Measurements from ENCODE around the gene MEIS1. TPM values are rescaled to one million over a fixed set of nuclear protein-coding genes. Genes with fewer than 3 reads are reported as not detected.

Gene MEIS1
- total and polyA plus RNA-seq, 2 donors from 2014 or later: 7.3 to 36.7 TPM

GRCh38 chr2:66587216-66587615 is 152.3 kb downstream of the MEIS1 start:
- H3K9ac ChIP-seq (ENCODE audit: low read length in 3 of 3): no peak overlapping the region
- peak in 2 of 5 donors; percentile 53 to 59 for DNase-seq
- no peak overlapping the region for H3K27ac ChIP-seq (ENCODE audit: low read depth in 2 of 2, low read length in 2 of 2)
- no peaks in the 10 kb centered on the region for H3K9me3 ChIP-seq (ENCODE audit: control insufficient read depth in 2 of 3, insufficient read depth in 1 of 3, low read length in 3 of 3)
- intact Hi-C loops (cut with DNase I): no loop called here
- TF ChIP-seq, protein P1, sequence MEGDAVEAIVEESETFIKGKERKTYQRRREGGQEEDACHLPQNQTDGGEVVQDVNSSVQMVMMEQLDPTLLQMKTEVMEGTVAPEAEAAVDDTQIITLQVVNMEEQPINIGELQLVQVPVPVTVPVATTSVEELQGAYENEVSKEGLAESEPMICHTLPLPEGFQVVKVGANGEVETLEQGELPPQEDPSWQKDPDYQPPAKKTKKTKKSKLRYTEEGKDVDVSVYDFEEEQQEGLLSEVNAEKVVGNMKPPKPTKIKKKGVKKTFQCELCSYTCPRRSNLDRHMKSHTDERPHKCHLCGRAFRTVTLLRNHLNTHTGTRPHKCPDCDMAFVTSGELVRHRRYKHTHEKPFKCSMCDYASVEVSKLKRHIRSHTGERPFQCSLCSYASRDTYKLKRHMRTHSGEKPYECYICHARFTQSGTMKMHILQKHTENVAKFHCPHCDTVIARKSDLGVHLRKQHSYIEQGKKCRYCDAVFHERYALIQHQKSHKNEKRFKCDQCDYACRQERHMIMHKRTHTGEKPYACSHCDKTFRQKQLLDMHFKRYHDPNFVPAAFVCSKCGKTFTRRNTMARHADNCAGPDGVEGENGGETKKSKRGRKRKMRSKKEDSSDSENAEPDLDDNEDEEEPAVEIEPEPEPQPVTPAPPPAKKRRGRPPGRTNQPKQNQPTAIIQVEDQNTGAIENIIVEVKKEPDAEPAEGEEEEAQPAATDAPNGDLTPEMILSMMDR (IDR thresholded peaks at IDR 0.05; ENCODE audit: borderline replicate concordance, extremely low read depth, insufficient read depth): no peak
- no peaks in the 10 kb centered on the region for H3K4me1 ChIP-seq (ENCODE audit: control insufficient read depth in 2 of 3, insufficient read depth in 2 of 3, low read depth in 1 of 3, low read length in 3 of 3)
- peaks cover 11% of the 10 kb centered on the region for H3K27me3 ChIP-seq (ENCODE audit: control insufficient read depth, insufficient read depth, low read length)
- FAIRE-seq: no peak
- no peak overlapping the region for H3K4me3 ChIP-seq (ENCODE audit: low read length in 3 of 3)
- no peaks in the 10 kb centered on the region for H3K36me3 ChIP-seq (ENCODE audit: control insufficient read depth in 2 of 3, insufficient read depth in 3 of 3, low read length in 3 of 3)

- DNase-seq (no peak), FAIRE-seq (no peak)
- H3K36me3 ChIP-seq (ENCODE audit: control insufficient read depth in 2 of 3, insufficient read depth in 3 of 3, low read length in 3 of 3): no peaks in the 10 kb centered on the region
- no peak overlapping the region for H3K4me3 ChIP-seq (ENCODE audit: low read length in 3 of 3)
- H3K9ac ChIP-seq (ENCODE audit: low read length in 3 of 3): no peak overlapping the region
- intact Hi-C loops (cut with DNase I): no loop called here
- no peaks in the 10 kb centered on the region for H3K4me1 ChIP-seq (ENCODE audit: control insufficient read depth in 2 of 3, insufficient read depth in 2 of 3, low read depth in 1 of 3, low read length in 3 of 3)
- H3K27me3 ChIP-seq (ENCODE audit: control insufficient read depth, insufficient read depth, low read length): no peaks in the 10 kb centered on the region
- no peak overlapping the region for H3K27ac ChIP-seq (ENCODE audit: low read depth in 2 of 2, low read length in 2 of 2)
- no peaks in the 10 kb centered on the region for H3K9me3 ChIP-seq (ENCODE audit: control insufficient read depth in 2 of 3, insufficient read depth in 1 of 3, low read length in 3 of 3)
- TF ChIP-seq, protein P1 (IDR thresholded peaks at IDR 0.05; ENCODE audit: borderline replicate concordance, extremely low read depth, insufficient read depth): no peak
Measured at GRCh38 chr2:66594001-66594400, 159.1 kb downstream of the MEIS1 start.

- no peaks in the 10 kb centered on the region for H3K27me3 ChIP-seq (ENCODE audit: control insufficient read depth, insufficient read depth, low read length)
- no peak overlapping the region for H3K9ac ChIP-seq (ENCODE audit: low read length in 3 of 3)
- no peak overlapping the region for H3K27ac ChIP-seq (ENCODE audit: low read depth in 2 of 2, low read length in 2 of 2)
- H3K36me3 ChIP-seq (ENCODE audit: control insufficient read depth in 2 of 3, insufficient read depth in 3 of 3, low read length in 3 of 3): no peaks in the 10 kb centered on the region
- intact Hi-C loops (cut with DNase I): no loop called here
- no peak for FAIRE-seq
- H3K9me3 ChIP-seq (ENCODE audit: control insufficient read depth in 2 of 3, insufficient read depth in 1 of 3, low read length in 3 of 3): no peaks in the 10 kb centered on the region
- TF ChIP-seq, protein P1 (IDR thresholded peaks at IDR 0.05; ENCODE audit: borderline replicate concordance, extremely low read depth, insufficient read depth): no peak
- no peak for DNase-seq
- no peak overlapping the region for H3K4me3 ChIP-seq (ENCODE audit: low read length in 3 of 3)
- no peaks in the 10 kb centered on the region for H3K4me1 ChIP-seq (ENCODE audit: control insufficient read depth in 2 of 3, insufficient read depth in 2 of 3, low read depth in 1 of 3, low read length in 3 of 3)
Measured at GRCh38 chr2:66595556-66595955, 160.6 kb downstream of the MEIS1 start.

- Histone ChIP-seq H3K4me3 (ENCODE audit: low read length in 3 of 3) (no peak overlapping the region), H3K36me3 (ENCODE audit: control insufficient read depth in 2 of 3, insufficient read depth in 3 of 3, low read length in 3 of 3) (no peaks in the 10 kb centered on the region), H3K9me3 (ENCODE audit: control insufficient read depth in 2 of 3, insufficient read depth in 1 of 3, low read length in 3 of 3) (no peaks in the 10 kb centered on the region), H3K27ac (ENCODE audit: low read depth in 2 of 2, low read length in 2 of 2) (no peak overlapping the region), H3K9ac (ENCODE audit: low read length in 3 of 3) (no peak overlapping the region), H3K4me1 (ENCODE audit: control insufficient read depth in 2 of 3, insufficient read depth in 2 of 3, low read depth in 1 of 3, low read length in 3 of 3) (no peaks in the 10 kb centered on the region), H3K27me3 (ENCODE audit: control insufficient read depth, insufficient read depth, low read length) (no peaks in the 10 kb centered on the region)
- intact Hi-C loops (cut with DNase I): no loop called here
- FAIRE-seq (no peak), DNase-seq (peak in 2 of 5 donors; percentile 65 to 82)
- TF ChIP-seq, protein P1 (IDR thresholded peaks at IDR 0.05; ENCODE audit: borderline replicate concordance, extremely low read depth, insufficient read depth): no peak
Measured at GRCh38 chr2:66596256-66596655, 161.3 kb downstream of the MEIS1 start.

Data from kidney (tissue), 14 donors.